ENCODE results near the gene CISH. TPM values are rescaled to one million over a fixed set of nuclear protein-coding genes. Genes with fewer than 3 reads are reported as not detected.

The CISH gene
- total and polyA plus RNA-seq, 4 donors = 37.8 to 104 (median 46.6) TPM

- Histone ChIP-seq H3K36me3 (ENCODE audit: control insufficient read depth in 4 of 4, insufficient read depth in 4 of 4, low read length in 4 of 4) (no peaks in the 10 kb centered on the region), H3K27ac (ENCODE audit: low read depth in 1 of 2, low read length in 1 of 2) (no peak overlapping the region), H3K4me3 (no peak overlapping the region), H3K9me3 (ENCODE audit: control insufficient read depth in 4 of 4, insufficient read depth in 3 of 4, low read length in 3 of 4) (no peaks in the 10 kb centered on the region), H3K27me3 (ENCODE audit: control insufficient read depth in 3 of 3, insufficient read depth in 3 of 3, low read length in 2 of 3) (no peaks in the 10 kb centered on the region), H3K9ac (ENCODE audit: insufficient read depth in 1 of 2, low read length in 2 of 2) (no peak overlapping the region), H3K4me1 (ENCODE audit: control insufficient read depth in 5 of 5, insufficient read depth in 5 of 5, low read length in 5 of 5) (no peaks in the 10 kb centered on the region)
- DNase-seq (no peak), ATAC-seq (ENCODE audit: insufficient read depth, low FRiP score) (no peak)
- TF ChIP-seq CTCF (IDR thresholded peaks at IDR 0.05; ENCODE audit: control extremely low read depth, extremely low read depth) = no peak
- 93 to 95% methylated on average over 6 of the region's 6 CpGs for WGBS, 2 donors
Observed at GRCh38 chr3:50658416-50658815, 46.8 kb upstream of the CISH start.

GRCh38 chr3:50657816-50658215 is 46.2 kb upstream of the CISH start:
- no peak for TF ChIP-seq CTCF (IDR thresholded peaks at IDR 0.05; ENCODE audit: control extremely low read depth, extremely low read depth)
- no peaks in the 10 kb centered on the region for H3K9me3 ChIP-seq (ENCODE audit: control insufficient read depth in 4 of 4, insufficient read depth in 3 of 4, low read length in 3 of 4)
- no peak for DNase-seq
- H3K4me1 ChIP-seq (ENCODE audit: control insufficient read depth in 5 of 5, insufficient read depth in 5 of 5, low read length in 5 of 5) = no peaks in the 10 kb centered on the region
- no peak overlapping the region for H3K9ac ChIP-seq (ENCODE audit: insufficient read depth in 1 of 2, low read length in 2 of 2)
- H3K36me3 ChIP-seq (ENCODE audit: control insufficient read depth in 4 of 4, insufficient read depth in 4 of 4, low read length in 4 of 4) = no peaks in the 10 kb centered on the region
- no peaks in the 10 kb centered on the region for H3K27me3 ChIP-seq (ENCODE audit: control insufficient read depth in 3 of 3, insufficient read depth in 3 of 3, low read length in 2 of 3)
- no peak overlapping the region for H3K27ac ChIP-seq (ENCODE audit: low read depth in 1 of 2, low read length in 1 of 2)
- ATAC-seq (ENCODE audit: insufficient read depth, low FRiP score) = no peak
- 94 to 98% methylated on average over 3 of the region's 3 CpGs for WGBS, 2 donors
- H3K4me3 ChIP-seq = no peak overlapping the region

GRCh38 chr3:50657407-50657806 is 45.8 kb upstream of the CISH start:
- DNase-seq = no peak
- WGBS, 2 donors = 87 to 95% methylated on average over 5 of the region's 5 CpGs
- Histone ChIP-seq H3K27ac (ENCODE audit: low read depth in 1 of 2, low read length in 1 of 2) (no peak overlapping the region), H3K9ac (ENCODE audit: insufficient read depth in 1 of 2, low read length in 2 of 2) (no peak overlapping the region), H3K4me3 (no peak overlapping the region), H3K36me3 (ENCODE audit: control insufficient read depth in 4 of 4, insufficient read depth in 4 of 4, low read length in 4 of 4) (no peaks in the 10 kb centered on the region), H3K4me1 (ENCODE audit: control insufficient read depth in 5 of 5, insufficient read depth in 5 of 5, low read length in 5 of 5) (no peaks in the 10 kb centered on the region), H3K9me3 (ENCODE audit: control insufficient read depth in 4 of 4, insufficient read depth in 3 of 4, low read length in 3 of 4) (no peaks in the 10 kb centered on the region), H3K27me3 (ENCODE audit: control insufficient read depth in 3 of 3, insufficient read depth in 3 of 3, low read length in 2 of 3) (no peaks in the 10 kb centered on the region)
- TF ChIP-seq CTCF (IDR thresholded peaks at IDR 0.05; ENCODE audit: control extremely low read depth, extremely low read depth) = no peak
- ATAC-seq (ENCODE audit: insufficient read depth, low FRiP score) = no peak
